Forelimb muscle (tissue), 1 donor: ENCODE data around the gene NUP35. TPM values are rescaled to one million over a fixed set of nuclear protein-coding genes. Genes with fewer than 3 reads are reported as not detected.
"Not testable (repeated sequence)": the region's sequence is repeated elsewhere in the genome, so short reads cannot be mapped to it uniquely, and the experiment has no call there.

Experiments used
- DNase-seq: peaks from one replicate; pipeline ENCODE4 v3.0.0-alpha.2; 2013; ENCODE audit warnings: low read depth
- polyA plus RNA-seq: library from polyadenylated mRNA; unstranded; fragments of 120-200 nt; gene quantifications from one replicate; pipeline ENCODE4 v1.2.1, GENCODE V29; 2013; ENCODE audit not compliant: insufficient read length

Gene NUP35
- polyA plus RNA-seq, 1 donor, result 14.0 TPM

GRCh38 chr2:183134016-183134415 lies 9.8 kb downstream of the NUP35 start:
- no peak for DNase-seq

DNA sequence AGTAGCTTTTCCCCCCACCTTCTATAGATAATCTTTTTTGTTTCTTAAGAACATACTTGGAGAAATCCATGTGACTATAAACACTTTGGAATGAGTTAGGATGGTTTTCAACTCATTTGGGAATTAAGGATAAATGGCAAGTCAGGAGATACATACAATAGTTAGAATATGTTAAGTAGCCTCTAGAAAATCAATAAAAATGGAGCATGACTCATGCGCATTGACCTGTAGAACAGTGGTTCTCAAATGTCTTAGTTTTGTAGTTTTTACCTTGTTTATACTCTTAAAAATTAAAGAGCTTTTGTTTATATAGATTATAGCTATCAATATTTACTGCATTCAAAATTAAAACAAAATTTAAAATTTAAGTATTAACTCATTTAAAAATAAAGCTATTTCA lies 24.7 kb downstream of the NUP35 start:
- no peak for DNase-seq

DNA sequence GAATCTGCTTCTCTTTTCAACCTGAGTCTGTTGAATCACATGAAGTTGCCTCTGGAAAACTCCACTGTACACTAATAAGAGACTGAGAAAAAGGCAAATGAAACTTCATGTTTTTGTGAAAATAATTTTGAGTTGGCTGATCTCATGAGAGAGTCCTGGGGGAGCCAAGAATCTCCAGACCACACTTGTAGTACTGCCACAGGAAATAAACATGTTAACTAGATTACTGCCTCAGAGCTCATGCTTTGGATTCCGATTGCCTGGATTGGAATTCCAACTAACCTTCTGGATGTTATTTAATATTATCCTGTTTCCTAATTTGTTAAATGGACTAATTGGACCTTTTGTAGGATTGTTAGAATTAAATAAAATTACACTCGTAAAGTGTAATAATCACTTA lies 25.2 kb downstream of the NUP35 start:
- peak; percentile 16 for DNase-seq

DNA sequence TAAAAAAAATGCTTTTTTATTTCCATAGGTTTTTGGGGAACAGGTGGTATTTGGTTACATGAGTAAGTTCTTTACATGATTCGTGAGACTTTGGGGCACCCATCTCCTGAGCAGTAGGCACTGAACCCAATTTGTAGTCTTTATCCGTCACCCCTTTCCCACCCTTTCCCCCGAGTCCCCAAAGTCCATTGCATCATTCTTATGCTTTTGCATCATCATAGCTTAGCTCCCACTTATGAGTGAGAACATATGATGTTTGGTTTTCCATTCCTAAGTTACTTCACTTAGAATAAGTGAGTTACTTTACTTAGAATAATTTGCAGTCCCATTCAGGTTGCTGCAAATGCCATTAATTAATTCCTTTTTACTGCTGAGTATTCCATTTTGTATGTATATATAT lies 28.0 kb downstream of the NUP35 start:
- DNase-seq, result not testable (repeated sequence)

GRCh38 chr2:183153967-183154366 lies 29.7 kb downstream of the NUP35 start:
- no peak for DNase-seq

DNA sequence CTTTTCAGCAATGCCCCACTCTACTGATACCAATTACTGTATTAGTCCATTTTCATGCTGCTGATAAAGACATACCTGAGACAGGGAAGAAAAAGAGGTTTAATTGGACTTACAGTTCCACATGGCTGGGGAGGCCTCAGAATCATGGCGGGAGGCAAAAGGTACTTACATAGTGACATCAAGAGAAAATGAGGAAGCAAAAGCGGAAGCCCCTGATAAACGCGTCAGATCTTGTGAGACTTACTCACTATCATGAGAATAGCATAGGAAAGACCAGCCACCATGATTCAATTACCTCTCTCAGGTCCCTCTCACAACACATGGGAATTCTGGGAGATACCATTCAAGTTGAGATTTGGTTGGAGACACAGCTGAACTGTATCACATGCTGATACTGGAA lies 30.5 kb downstream of the NUP35 start:
- not testable (repeated sequence) for DNase-seq

DNA sequence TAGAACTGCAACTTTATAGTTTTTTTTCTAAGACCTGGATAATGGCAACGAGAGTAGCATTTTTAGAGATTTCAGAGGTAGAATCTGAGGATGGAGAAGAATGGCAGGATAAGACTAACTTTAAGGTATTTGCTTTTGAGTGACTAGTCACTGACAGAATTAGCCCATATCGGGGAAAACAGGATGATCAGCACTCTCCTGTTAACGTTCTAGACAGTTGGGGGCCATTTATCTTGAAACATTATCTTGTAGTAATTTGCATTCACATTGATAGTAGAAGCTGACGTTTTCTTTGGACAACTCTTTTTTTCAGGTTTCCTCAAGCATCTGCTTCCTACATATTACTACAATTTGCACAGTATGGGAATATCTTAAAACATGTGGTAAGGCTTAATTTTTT lies 32.9 kb downstream of the NUP35 start:
- DNase-seq, result no peak

- no peak for DNase-seq
These were observed 38.1 kb downstream of the NUP35 start for GRCh38 chr2:183162362-183162761.

DNA sequence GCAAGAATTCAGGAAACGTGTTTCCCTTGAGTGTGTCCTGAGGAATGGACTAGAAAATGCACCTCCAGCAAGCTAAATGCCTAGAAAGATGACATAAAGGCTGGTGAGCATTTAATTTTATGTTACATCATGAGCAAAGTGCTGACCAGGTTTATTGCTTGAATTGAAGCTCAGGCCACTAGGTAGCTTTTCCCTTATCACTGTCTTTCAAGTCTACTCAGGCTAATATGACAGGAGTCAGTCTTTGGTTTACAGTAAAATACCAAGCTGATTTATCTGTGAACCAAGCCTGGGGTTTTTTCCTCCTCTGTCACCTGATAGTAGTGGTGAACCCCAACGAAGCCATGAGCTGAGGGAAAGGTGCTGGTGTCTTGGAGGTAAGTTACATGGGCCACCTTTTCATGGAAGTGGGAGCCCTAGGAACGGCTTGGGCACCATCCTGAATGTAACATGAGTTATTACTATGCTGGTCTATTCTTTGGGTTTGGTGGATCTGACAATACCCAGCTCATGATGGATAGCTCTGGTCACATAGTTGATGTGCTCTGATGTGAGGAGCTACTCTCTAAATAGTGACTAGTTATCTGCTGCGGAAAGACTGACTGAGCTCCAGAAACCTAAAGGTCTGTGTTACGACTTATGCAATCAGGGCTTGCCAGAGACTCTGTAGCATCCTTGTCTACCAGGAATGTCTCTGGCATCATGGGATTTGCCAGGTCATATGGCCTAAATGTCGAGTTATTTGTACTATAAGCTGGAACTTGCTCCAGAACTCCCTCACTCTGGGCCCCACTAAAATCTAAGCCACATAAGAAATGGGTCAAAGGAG lies 39.8 kb downstream of the NUP35 start:
- no peak for DNase-seq

- no peak for DNase-seq
These were observed 40.4 kb downstream of the NUP35 start for GRCh38 chr2:183164650-183165015.

DNA sequence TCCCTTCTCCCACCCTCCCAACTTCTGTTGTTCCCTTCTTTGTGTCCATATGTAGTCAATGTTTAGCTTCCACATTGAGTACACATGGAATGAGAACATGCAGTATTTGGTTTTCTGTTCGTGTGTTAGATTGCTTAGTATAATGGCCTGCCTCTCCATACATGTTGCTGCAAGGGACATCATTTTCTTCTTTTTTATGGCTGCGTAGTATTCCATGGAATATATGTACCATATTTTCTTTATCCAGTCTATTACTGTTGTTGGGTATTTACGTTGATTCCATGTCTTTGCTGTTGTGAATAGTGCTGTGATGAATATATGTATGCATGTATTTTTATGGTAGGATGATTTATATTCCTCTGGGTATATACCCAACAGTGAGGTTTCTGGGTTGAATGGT lies 42.0 kb downstream of the NUP35 start:
- no peak for DNase-seq

DNA sequence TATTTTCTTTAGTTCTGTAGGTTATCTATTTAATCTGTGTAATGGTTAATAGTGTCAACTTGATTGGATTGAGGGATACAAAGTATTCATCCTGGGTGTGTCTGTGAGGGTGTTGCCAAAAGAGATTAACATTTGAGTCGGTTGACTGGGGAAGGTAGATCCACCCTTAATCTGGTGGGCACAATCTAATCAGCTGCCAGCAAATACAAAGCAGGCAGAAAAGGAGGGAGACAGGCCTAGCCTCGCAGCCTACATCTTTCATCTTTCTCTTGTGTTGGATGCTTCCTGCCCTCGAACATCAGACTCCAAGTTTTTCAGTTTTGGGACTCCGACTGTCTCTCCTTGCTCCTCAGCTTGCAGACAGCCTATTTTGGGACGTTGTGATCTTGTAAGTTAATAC lies 42.7 kb downstream of the NUP35 start:
- not testable (repeated sequence) for DNase-seq

GRCh38 chr2:183172220-183172887 lies 48.1 kb downstream of the NUP35 start:
- no peak for DNase-seq

GRCh38 chr2:183179156-183179555 lies 54.9 kb downstream of the NUP35 start:
- no peak for DNase-seq

GRCh38 chr2:183185534-183185933 lies 61.3 kb downstream of the NUP35 start:
- no peak for DNase-seq

- no peak for DNase-seq
These were observed 62.1 kb downstream of the NUP35 start for GRCh38 chr2:183186296-183186695.

- DNase-seq, result no peak
These were observed 62.5 kb downstream of the NUP35 start for GRCh38 chr2:183186766-183187165.

DNA sequence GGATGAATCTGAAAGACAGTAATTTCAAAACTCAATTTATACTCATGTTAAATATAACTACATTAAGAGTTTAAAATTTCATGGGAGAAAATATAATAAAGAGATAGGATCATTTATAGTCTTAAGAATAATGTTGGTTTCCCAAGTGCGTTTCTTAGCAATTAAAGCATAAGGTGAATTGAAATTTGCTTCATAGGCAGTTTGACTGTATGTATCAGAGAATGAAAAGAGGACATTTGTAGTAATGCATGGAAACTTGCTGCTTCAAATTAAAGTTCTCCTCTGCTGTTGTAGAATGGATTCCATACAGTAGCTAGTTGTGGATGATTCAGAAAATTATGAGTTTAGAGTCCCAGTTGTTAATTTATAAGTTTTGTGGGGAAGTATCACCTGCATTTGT lies 68.1 kb downstream of the NUP35 start:
- no peak for DNase-seq

DNA sequence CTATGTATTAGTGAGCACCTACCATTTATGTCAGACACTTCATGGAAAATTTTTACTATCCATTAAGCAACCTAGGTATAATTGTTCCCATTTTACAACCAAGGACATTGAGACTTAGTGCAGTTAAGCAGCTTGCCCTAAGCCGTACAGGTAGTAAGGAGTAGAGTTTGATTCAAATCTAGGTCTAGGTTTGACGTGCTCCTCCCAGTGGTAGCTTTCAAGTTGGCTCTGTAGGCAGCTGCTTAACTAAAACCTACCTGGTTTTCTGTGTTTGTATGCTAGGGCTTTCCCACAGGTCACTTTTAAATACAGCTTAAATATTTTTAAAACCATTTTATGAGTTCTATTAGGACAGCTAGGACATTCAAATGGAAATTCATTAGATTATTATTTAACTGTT lies 69.7 kb downstream of the NUP35 start:
- DNase-seq, result no peak

DNA sequence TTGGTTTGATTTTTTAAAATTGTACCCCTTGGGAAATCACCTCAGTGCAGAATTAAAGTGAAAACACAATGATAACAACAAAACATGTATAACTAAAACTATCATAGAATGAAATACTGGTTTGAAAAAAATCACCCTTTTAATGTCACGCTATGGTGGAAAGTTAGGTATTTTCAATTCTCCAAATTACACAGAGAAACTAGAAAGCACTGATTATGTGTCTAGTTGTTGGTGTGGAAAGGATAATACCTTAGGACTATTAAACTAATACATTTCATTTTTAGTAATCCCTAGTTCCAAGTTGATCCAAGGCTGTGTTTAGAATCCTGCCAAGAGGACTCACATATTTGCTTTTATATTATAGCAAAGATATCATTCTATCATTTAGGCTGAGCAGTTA lies 71.2 kb downstream of the NUP35 start:
- no peak for DNase-seq

GRCh38 chr2:183195998-183196409 lies 71.8 kb downstream of the NUP35 start:
- DNase-seq, result no peak

- DNase-seq, result no peak
These were observed 80.2 kb downstream of the NUP35 start for GRCh38 chr2:183204397-183204796.

DNA sequence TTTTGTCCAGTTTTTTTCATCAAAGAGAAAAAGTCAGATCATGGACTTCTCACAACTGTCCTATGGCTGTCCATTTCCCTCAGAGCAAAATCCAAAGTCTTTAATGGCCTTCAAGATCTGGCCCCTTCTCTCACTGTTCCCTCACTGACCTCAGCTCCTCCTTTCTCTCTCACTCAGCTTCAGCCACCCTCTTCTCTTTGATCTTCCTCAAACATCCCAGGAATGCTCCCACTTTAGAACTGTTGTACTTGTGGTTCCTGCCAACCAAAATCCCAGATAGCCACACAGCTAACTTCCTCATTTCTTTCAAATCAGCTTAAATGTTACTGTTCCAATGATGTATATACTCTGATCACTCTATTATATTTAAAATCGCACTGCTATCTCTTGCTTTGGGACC lies 82.9 kb downstream of the NUP35 start:
- no peak for DNase-seq
